GM10248 (cell line): ENCODE data around the gene HELZ.

Source experiments
- CTCF ChIA-PET: fragments of 300-600 bp; sonication (Branson Sonifier 250); formaldehyde crosslinking; extraction: SDS; loops from one replicate; lab custom pipeline; 2021; ENCODE audit warnings: antibody characterized with exemption; lab: Yijun Ruan, JAX
- POLR2A ChIA-PET: fragments of 350-650 bp; sonication (Branson Sonifier 250); formaldehyde crosslinking; extraction: SDS; loops from one replicate; lab custom pipeline; 2020; ENCODE audit warnings: antibody characterized with exemption; lab: Yijun Ruan, JAX
- DNase-seq: peaks from one replicate; pipeline ENCODE4 v3.0.0; 2012; ENCODE audit errors: extremely low spot score
- CTCF ChIP-seq: IDR thresholded peaks from 2 replicates; pipeline ENCODE4 v1.5.1; 2012; ENCODE audit warnings: mild to moderate bottlenecking, low read depth; ENCODE audit errors: extremely low read depth, missing control alignments, control extremely low read depth

HELZ gene

GRCh38 chr17:67115401-67115800 lies 129.6 kb downstream of the HELZ start:
- DNase-seq, result no peak
- CTCF ChIA-PET, result interaction anchor here (1.7 kb wide), 1 partner anchor 11 kb away, joined by 3 read pairs; no protein-coding TSS in a partner anchor
- POLR2A ChIA-PET, result no interaction called here
- TF ChIP-seq CTCF, result no peak

GRCh38 chr17:67113486-67113885 lies 131.5 kb downstream of the HELZ start:
- DNase-seq, result no peak
- POLR2A ChIA-PET, result no interaction called here
- CTCF ChIA-PET, result interaction anchor here (2.3 kb wide), 1 partner anchor 36 kb away, joined by 6 read pairs; no protein-coding TSS in a partner anchor
- no peak for TF ChIP-seq CTCF

- CTCF ChIA-PET, result interaction anchor here (1.2 to 2.3 kb wide), 2 partner anchors 28 to 35 kb away, joined by 3 to 6 read pairs; no protein-coding TSS in a partner anchor
- no peak for DNase-seq
Observed at GRCh38 chr17:67111808-67112207, 133.2 kb downstream of the HELZ start.

GRCh38 chr17:67111327-67111726 lies 133.7 kb downstream of the HELZ start:
- no peak for DNase-seq
- no peak for TF ChIP-seq CTCF
- CTCF ChIA-PET, result interaction anchor here (1.2 to 2.3 kb wide), 3 partner anchors 28 to 34 kb away, joined by 3 to 6 read pairs (median 3); no protein-coding TSS in a partner anchor
- POLR2A ChIA-PET, result no interaction called here

More at GRCh38 chr17:67111808-67112207, 133.2 kb downstream of the HELZ start:
- POLR2A ChIA-PET, result no interaction called here
- no peak for TF ChIP-seq CTCF

- no peak for TF ChIP-seq CTCF
- CTCF ChIA-PET, result interaction anchor here (1.3 kb wide), 1 partner anchor 31 kb away, joined by 3 read pairs; no protein-coding TSS in a partner anchor
- DNase-seq, result no peak
- POLR2A ChIA-PET, result no interaction called here
Observed at GRCh38 chr17:67110619-67111018, 134.4 kb downstream of the HELZ start.

GRCh38 chr17:67109111-67109510 lies 135.9 kb downstream of the HELZ start:
- CTCF ChIA-PET, result interaction anchor here (1.5 kb wide), 1 partner anchor 9 kb away, joined by 6 read pairs; no protein-coding TSS in a partner anchor
- no peak for DNase-seq
- no peak for TF ChIP-seq CTCF
- POLR2A ChIA-PET, result no interaction called here
